BLaER1 (cell line): ENCODE results near the gene RAB44.

Experiments used
- H3K27ac ChIP-seq: shearing (Covaris generic); formaldehyde crosslinking; 2 replicates; pipeline ENCODE4 v1.8.1; 2022
- H3K27me3 ChIP-seq: shearing (Covaris generic); formaldehyde crosslinking; 2 replicates; pipeline ENCODE4 v1.8.1; 2022
- H3K36me3 ChIP-seq: shearing (Covaris generic); formaldehyde crosslinking; 2 replicates; pipeline ENCODE4 v1.8.1; 2022
- H3K4me1 ChIP-seq: shearing (Covaris generic); formaldehyde crosslinking; 2 replicates; pipeline ENCODE4 v1.8.1; 2022
- H3K4me2 ChIP-seq: shearing (Covaris generic); formaldehyde crosslinking; 2 replicates; pipeline ENCODE4 v1.8.1; 2022
- H3K4me3 ChIP-seq: shearing (Covaris generic); formaldehyde crosslinking; 2 replicates; pipeline ENCODE4 v1.8.1; 2022
- H3K9ac ChIP-seq: shearing (Covaris generic); formaldehyde crosslinking; 2 replicates; pipeline ENCODE4 v1.8.1; 2022
- H3K9me3 ChIP-seq: shearing (Covaris generic); formaldehyde crosslinking; 2 replicates; pipeline ENCODE4 v1.8.1; 2022
- H4K20me1 ChIP-seq: shearing (Covaris generic); formaldehyde crosslinking; 2 replicates; pipeline ENCODE4 v1.8.1; 2022
- Cebpa-rat ChIP-seq: shearing (Covaris generic); IDR thresholded peaks from 2 replicates; pipeline ENCODE4 v1.8.1; 2022

RAB44 gene

GRCh38 chr6:36666826-36667591 is 30.6 kb upstream of the RAB44 start:
- Histone ChIP-seq H4K20me1 (no peaks in the 10 kb centered on the region), H3K9me3 (0 out of 2 replicates have a peak, but pooled peaks cover 5% of the 10 kb centered on the region), H3K27me3 (no peaks in the 10 kb centered on the region), H3K9ac (peak overlapping the region; percentile 80), H3K4me2 (peak overlapping the region; percentile 88), H3K27ac (peak overlapping the region; percentile 94), H3K36me3 (no peaks in the 10 kb centered on the region), H3K4me3 (peak overlapping the region; percentile 50), H3K4me1 (peaks cover 98% of the 10 kb centered on the region)
- peak; percentile 99 for TF ChIP-seq Cebpa-rat

GRCh38 chr6:36668591-36668990 is 29.0 kb upstream of the RAB44 start:
- Histone ChIP-seq H3K9ac (peak overlapping the region; percentile 80), H3K27ac (peak overlapping the region; percentile 94), H3K4me3 (peak overlapping the region; percentile 50), H3K4me1 (peaks cover 84% of the 10 kb centered on the region), H3K27me3 (no peaks in the 10 kb centered on the region), H3K4me2 (peak overlapping the region; percentile 88), H3K36me3 (no peaks in the 10 kb centered on the region), H4K20me1 (no peaks in the 10 kb centered on the region), H3K9me3 (0 out of 2 replicates have a peak, but pooled peaks cover 5% of the 10 kb centered on the region)
- TF ChIP-seq Cebpa-rat: no peak

- H3K4me2 ChIP-seq: peak overlapping the region; percentile 88
- no peak for TF ChIP-seq Cebpa-rat
Observed at GRCh38 chr6:36669002-36669401, 28.6 kb upstream of the RAB44 start.

GRCh38 chr6:36670271-36670670 is 27.4 kb upstream of the RAB44 start:
- H3K9ac ChIP-seq: no peak overlapping the region
- H3K27ac ChIP-seq: peak overlapping the region; percentile 94; the same call in 1 of the 2 replicates
- peaks cover 77% of the 10 kb centered on the region for H3K4me1 ChIP-seq
- peak overlapping the region; percentile 88 for H3K4me2 ChIP-seq
- no peaks in the 10 kb centered on the region for H4K20me1 ChIP-seq
- no peak overlapping the region for H3K4me3 ChIP-seq
- H3K27me3 ChIP-seq: no peaks in the 10 kb centered on the region
- H3K9me3 ChIP-seq: 0 out of 2 replicates have a peak, but pooled peaks cover 5% of the 10 kb centered on the region
- H3K36me3 ChIP-seq: no peaks in the 10 kb centered on the region
- TF ChIP-seq Cebpa-rat: no peak

More at GRCh38 chr6:36669002-36669401, 28.6 kb upstream of the RAB44 start:
- Histone ChIP-seq H3K4me1 (peaks cover 80% of the 10 kb centered on the region), H3K9ac (peak overlapping the region; percentile 80), H3K27ac (peak overlapping the region; percentile 94), H4K20me1 (no peaks in the 10 kb centered on the region), H3K9me3 (0 out of 2 replicates have a peak, but pooled peaks cover 5% of the 10 kb centered on the region), H3K36me3 (no peaks in the 10 kb centered on the region), H3K27me3 (no peaks in the 10 kb centered on the region), H3K4me3 (peak overlapping the region; percentile 23; the same call in 1 of the 2 replicates)

GRCh38 chr6:36671687-36672375 is 25.8 kb upstream of the RAB44 start:
- Histone ChIP-seq H3K36me3 (no peaks in the 10 kb centered on the region), H3K27ac (peak overlapping the region; percentile 8; the same call in 1 of the 2 replicates), H3K4me3 (no peak overlapping the region), H3K4me1 (peaks cover 77% of the 10 kb centered on the region), H3K9me3 (0 out of 2 replicates have a peak, but pooled peaks cover 5% of the 10 kb centered on the region), H3K4me2 (no peak overlapping the region), H3K9ac (no peak overlapping the region), H3K27me3 (no peaks in the 10 kb centered on the region), H4K20me1 (no peaks in the 10 kb centered on the region)
- no peak for TF ChIP-seq Cebpa-rat

GRCh38 chr6:36673882-36674281 is 23.7 kb upstream of the RAB44 start:
- 0 out of 2 replicates have a peak, but pooled peaks cover 5% of the 10 kb centered on the region for H3K9me3 ChIP-seq
- no peaks in the 10 kb centered on the region for H3K27me3 ChIP-seq
- no peak overlapping the region for H3K4me2 ChIP-seq
- H3K27ac ChIP-seq: no peak overlapping the region
- TF ChIP-seq Cebpa-rat: no peak
- peaks cover 72% of the 10 kb centered on the region for H3K4me1 ChIP-seq
- no peaks in the 10 kb centered on the region for H3K36me3 ChIP-seq
- peaks cover 3% of the 10 kb centered on the region for H4K20me1 ChIP-seq
- H3K4me3 ChIP-seq: no peak overlapping the region
- H3K9ac ChIP-seq: no peak overlapping the region

- Histone ChIP-seq H3K27me3 (no peaks in the 10 kb centered on the region), H3K4me1 (peaks cover 61% of the 10 kb centered on the region), H3K36me3 (no peaks in the 10 kb centered on the region), H3K4me2 (no peak overlapping the region), H4K20me1 (peaks cover 14% of the 10 kb centered on the region), H3K9ac (no peak overlapping the region), H3K4me3 (no peak overlapping the region), H3K27ac (no peak overlapping the region), H3K9me3 (0 out of 2 replicates have a peak, but pooled peaks cover 5% of the 10 kb centered on the region)
- TF ChIP-seq Cebpa-rat: no peak
Observed at GRCh38 chr6:36674942-36675341, 22.7 kb upstream of the RAB44 start.

- Histone ChIP-seq H3K9me3 (no peaks in the 10 kb centered on the region), H4K20me1 (peaks cover 26% of the 10 kb centered on the region), H3K36me3 (no peaks in the 10 kb centered on the region), H3K27me3 (no peaks in the 10 kb centered on the region), H3K4me2 (peak overlapping the region; percentile 91), H3K9ac (peak overlapping the region; percentile 99), H3K4me1 (peaks cover 49% of the 10 kb centered on the region), H3K27ac (peak overlapping the region; percentile 96), H3K4me3 (peak overlapping the region; percentile 99; the same call in 1 of the 2 replicates)
- no peak for TF ChIP-seq Cebpa-rat
Observed at GRCh38 chr6:36676141-36677058, 21.2 kb upstream of the RAB44 start.

- H3K9me3 ChIP-seq: no peaks in the 10 kb centered on the region
- H3K4me1 ChIP-seq: peaks cover 49% of the 10 kb centered on the region
- peaks cover 1% of the 10 kb centered on the region; the same call in 1 of the 2 replicates for H3K36me3 ChIP-seq
- peak overlapping the region; percentile 99 for H3K9ac ChIP-seq
- H3K4me2 ChIP-seq: peak overlapping the region; percentile 91
- H3K4me3 ChIP-seq: peak overlapping the region; percentile 99; the same call in 1 of the 2 replicates
- peaks cover 34% of the 10 kb centered on the region for H4K20me1 ChIP-seq
- H3K27me3 ChIP-seq: no peaks in the 10 kb centered on the region
- TF ChIP-seq Cebpa-rat: no peak
- peak overlapping the region; percentile 96 for H3K27ac ChIP-seq
Observed at GRCh38 chr6:36677059-36677749, 20.4 kb upstream of the RAB44 start.
